ENCODE data around the gene COPS3. TPM values are rescaled to one million over a fixed set of nuclear protein-coding genes. Genes with fewer than 3 reads are reported as not detected.
A peak's percentile ranks its signal among the peaks of the same experiment; 100 is the strongest.

The COPS3 gene
- total and polyA plus RNA-seq, 7 donors: 99.8 to 164 (median 140) TPM

DNA sequence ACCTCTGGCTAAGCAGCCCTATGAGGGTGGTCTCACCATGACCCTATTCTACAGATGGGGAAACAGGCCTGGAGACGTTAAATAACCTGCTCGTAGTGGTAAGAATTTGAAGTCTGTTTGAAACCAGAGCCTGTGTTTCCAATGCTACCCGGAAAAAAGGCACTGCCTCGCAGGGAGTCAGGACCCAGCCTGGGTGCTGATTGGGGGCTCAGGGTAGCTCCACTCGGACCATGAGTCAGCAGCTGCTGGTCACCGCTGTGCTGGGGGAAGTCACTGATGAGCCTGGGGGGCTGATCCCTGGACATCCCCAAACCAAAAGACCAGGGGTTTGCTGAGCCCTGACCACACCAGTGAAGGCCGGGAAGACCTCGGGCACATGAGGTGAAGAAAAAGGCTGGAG, 65.5 kb downstream of the COPS3 start:
- ATAC-seq: no peak
- TF ChIP-seq CTCF (IDR thresholded peaks at IDR 0.05): no peak
- Histone ChIP-seq H3K27ac (no peak overlapping the region), H3K27me3 (ENCODE audit: insufficient read depth in 3 of 3, low read length in 2 of 3) (no peaks in the 10 kb centered on the region), H3K9me3 (no peaks in the 10 kb centered on the region), H3K4me1 (peaks cover 16% of the 10 kb centered on the region), H3K36me3 (ENCODE audit: insufficient read depth in 1 of 2, low read depth in 1 of 2) (peaks cover 5 to 98% of the 10 kb centered on the region in 2 donors), H3K4me3 (no peak overlapping the region)
- DNase-seq: no peak
- WGBS, 3 donors: 84 to 86% (median 85%) methylated on average over 8 of the region's 8 CpGs
- intact Hi-C loops (cut with DNase I): loop anchor here in 1 of 2 donors (10.0 kb wide), 1 partner anchor 181 kb away; no protein-coding TSS in a partner anchor

- peaks cover 5 to 90% of the 10 kb centered on the region in 2 donors for H3K36me3 ChIP-seq (ENCODE audit: insufficient read depth in 1 of 2, low read depth in 1 of 2)
- peak overlapping the region; percentile 9 for H3K27ac ChIP-seq
- WGBS, 3 donors: 84 to 87% (median 86%) methylated on average over 27 of the region's 27 CpGs
- no peaks in the 10 kb centered on the region for H3K9me3 ChIP-seq
- ATAC-seq (no peak), DNase-seq (no peak)
- TF ChIP-seq CTCF (IDR thresholded peaks at IDR 0.05): no peak
- intact Hi-C loops (cut with DNase I): loop anchor here in 1 of 2 donors (10.0 kb wide), 1 partner anchor 180 kb away; no protein-coding TSS in a partner anchor
- H3K4me1 ChIP-seq: peaks cover 16% of the 10 kb centered on the region
- no peak overlapping the region for H3K4me3 ChIP-seq
- H3K27me3 ChIP-seq (ENCODE audit: insufficient read depth in 3 of 3, low read length in 2 of 3): no peaks in the 10 kb centered on the region
Measured at GRCh38 chr17:17214646-17215436, 66.2 kb downstream of the COPS3 start.

GRCh38 chr17:17213775-17214174, 67.3 kb downstream of the COPS3 start:
- no peaks in the 10 kb centered on the region for H3K9me3 ChIP-seq
- no peak overlapping the region for H3K27ac ChIP-seq
- H3K36me3 ChIP-seq (ENCODE audit: insufficient read depth in 1 of 2, low read depth in 1 of 2): peaks cover 5 to 80% of the 10 kb centered on the region in 2 donors
- TF ChIP-seq CTCF (IDR thresholded peaks at IDR 0.05): no peak
- peaks cover 16% of the 10 kb centered on the region for H3K4me1 ChIP-seq
- no peak for ATAC-seq
- intact Hi-C loops (cut with DNase I): loop anchor here in 1 of 2 donors (10.0 kb wide), 1 partner anchor 179 kb away; no protein-coding TSS in a partner anchor
- no peak for DNase-seq
- H3K27me3 ChIP-seq (ENCODE audit: insufficient read depth in 3 of 3, low read length in 2 of 3): no peaks in the 10 kb centered on the region
- 50 to 73% (median 52%) methylated on average over 10 of the region's 10 CpGs for WGBS, 3 donors
- no peak overlapping the region for H3K4me3 ChIP-seq

GRCh38 chr17:17207998-17208397, 73.0 kb downstream of the COPS3 start:
- DNase-seq: no peak
- H3K27me3 ChIP-seq (ENCODE audit: insufficient read depth in 3 of 3, low read length in 2 of 3): no peaks in the 10 kb centered on the region
- H3K9me3 ChIP-seq: no peaks in the 10 kb centered on the region
- no peak for ATAC-seq
- intact Hi-C loops (cut with DNase I): no loop called here
- TF ChIP-seq CTCF (IDR thresholded peaks at IDR 0.05): no peak
- peaks cover 0 to 22% of the 10 kb centered on the region in 2 donors for H3K36me3 ChIP-seq (ENCODE audit: insufficient read depth in 1 of 2, low read depth in 1 of 2)
- H3K27ac ChIP-seq: peak overlapping the region; percentile 91
- H3K4me1 ChIP-seq: peaks cover 41% of the 10 kb centered on the region
- WGBS, 3 donors: 73 to 82% (median 75%) methylated on average over 8 of the region's 8 CpGs
- H3K4me3 ChIP-seq: no peak overlapping the region

Data from psoas muscle (tissue), 8 donors.